Keratinocyte (primary cell): ENCODE data around the gene HDGFL1.

ENCODE experiments used
- CTCF ChIP-seq, 3 experiments: IDR thresholded peaks in 1 of 3; conservative IDR thresholded peaks in 1 of 3; optimal IDR thresholded peaks in 1 of 3; 2 replicates in 2 of 3; 3 replicates in 1 of 3; pipeline versions ENCODE3 to v1.5.1; 2011; ENCODE audit warnings: low read length in 3 of 3, mild to moderate bottlenecking in 3 of 3, moderate library complexity in 2 of 3, control low read depth in 1 of 3, inconsistent platforms in 1 of 3; ENCODE audit not compliant: insufficient read depth in 2 of 3; ENCODE audit errors: extremely low read depth in 1 of 3
- EZH2 ChIP-seq: IDR thresholded peaks from one replicate; pipeline ENCODE4 v1.6.1; 2012; ENCODE audit warnings: inconsistent platforms, mild to moderate bottlenecking, low read length, moderate library complexity

GRCh38 chr6:22558288-22558882, 11.0 kb upstream of the HDGFL1 start:
- TF ChIP-seq CTCF (optimal IDR thresholded peaks at IDR 0.05 in 1 of 3, IDR thresholded peaks at IDR 0.05 in 1 of 3, conservative IDR thresholded peaks at IDR 0.05 in 1 of 3; ENCODE audit: extremely low read depth in 1 of 3, insufficient read depth in 2 of 3, low read length in 3 of 3) (no peak), EZH2 (no peak)
